ENCODE results near the gene SCGN.

The SCGN gene

DNA sequence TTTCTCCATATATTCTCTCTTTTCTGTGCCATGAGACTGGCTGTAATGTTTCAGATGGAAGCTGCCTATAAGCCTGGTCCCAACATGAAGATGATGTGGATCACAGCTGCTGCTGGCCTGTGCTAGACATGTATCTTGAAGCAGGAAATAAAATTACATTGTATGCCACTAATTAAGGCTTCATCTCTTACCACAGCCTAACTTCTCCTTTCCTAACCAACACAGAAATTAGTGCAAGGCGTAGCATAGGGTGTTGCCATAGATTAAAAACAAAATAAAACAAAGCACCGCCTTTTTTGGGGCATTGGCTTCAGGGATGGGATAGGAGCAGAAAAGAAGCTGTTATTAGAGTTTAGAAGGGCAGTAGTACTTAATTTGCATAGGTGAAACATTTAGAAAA lies 97.8 kb downstream of the SCGN start:
- TF ChIP-seq, protein P1, sequence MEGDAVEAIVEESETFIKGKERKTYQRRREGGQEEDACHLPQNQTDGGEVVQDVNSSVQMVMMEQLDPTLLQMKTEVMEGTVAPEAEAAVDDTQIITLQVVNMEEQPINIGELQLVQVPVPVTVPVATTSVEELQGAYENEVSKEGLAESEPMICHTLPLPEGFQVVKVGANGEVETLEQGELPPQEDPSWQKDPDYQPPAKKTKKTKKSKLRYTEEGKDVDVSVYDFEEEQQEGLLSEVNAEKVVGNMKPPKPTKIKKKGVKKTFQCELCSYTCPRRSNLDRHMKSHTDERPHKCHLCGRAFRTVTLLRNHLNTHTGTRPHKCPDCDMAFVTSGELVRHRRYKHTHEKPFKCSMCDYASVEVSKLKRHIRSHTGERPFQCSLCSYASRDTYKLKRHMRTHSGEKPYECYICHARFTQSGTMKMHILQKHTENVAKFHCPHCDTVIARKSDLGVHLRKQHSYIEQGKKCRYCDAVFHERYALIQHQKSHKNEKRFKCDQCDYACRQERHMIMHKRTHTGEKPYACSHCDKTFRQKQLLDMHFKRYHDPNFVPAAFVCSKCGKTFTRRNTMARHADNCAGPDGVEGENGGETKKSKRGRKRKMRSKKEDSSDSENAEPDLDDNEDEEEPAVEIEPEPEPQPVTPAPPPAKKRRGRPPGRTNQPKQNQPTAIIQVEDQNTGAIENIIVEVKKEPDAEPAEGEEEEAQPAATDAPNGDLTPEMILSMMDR (IDR thresholded peaks at IDR 0.05; ENCODE audit: low read depth, low read length, missing control alignments): no peak
- no peak for DNase-seq (ENCODE audit: extremely low read depth, low read depth)
- H3K4me3 ChIP-seq (replicated peaks; ENCODE audit: low read depth, low read length): no peak overlapping the region

DNA sequence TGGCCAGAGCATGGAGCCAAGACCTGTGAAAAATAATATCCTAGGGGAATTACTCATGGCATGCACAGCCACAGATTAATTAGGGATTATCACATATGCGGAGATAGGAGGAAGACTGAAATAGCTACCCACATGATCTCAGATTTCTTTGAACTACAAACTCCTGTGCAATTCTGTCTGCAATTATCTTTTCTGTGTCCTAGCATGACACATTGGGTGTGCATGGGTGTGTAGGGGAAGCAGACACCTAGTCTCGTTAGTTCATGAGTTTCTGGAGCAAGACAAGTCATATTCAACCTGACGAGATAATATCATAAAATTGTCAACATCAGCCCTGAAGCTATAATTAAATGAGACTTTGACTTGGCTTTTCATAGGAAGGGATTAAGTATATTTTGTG lies 98.9 kb downstream of the SCGN start:
- no peak for DNase-seq (ENCODE audit: extremely low read depth, low read depth)
- TF ChIP-seq, protein P1 (IDR thresholded peaks at IDR 0.05; ENCODE audit: low read depth, low read length, missing control alignments): no peak
- no peak overlapping the region for H3K4me3 ChIP-seq (replicated peaks; ENCODE audit: low read depth, low read length)

Data from HFF-Myc (cell line).